Left colon (tissue), 2 donors: ENCODE data around the gene DHRS3. TPM values are rescaled to one million over a fixed set of nuclear protein-coding genes. Genes with fewer than 3 reads are reported as not detected.
"Not testable (repeated sequence)": the region's sequence is repeated elsewhere in the genome, so short reads cannot be mapped to it uniquely, and the experiment has no call there.

Experiments
- ATAC-seq: fragments of 200-7000 bp; cut with Tn5 transposase; one replicate; pipeline ENCODE4 v1.9.1; 2020; ENCODE audit warnings: mild to moderate bottlenecking, moderate library complexity
- DNase-seq, 2 donors: peaks; one replicate each; pipeline ENCODE4 v3.0.0-alpha.2; 2020
- intact Hi-C, 2 donors: fragments of 100-400 bp; cut with DNase I in 1 of 2; cut with micrococcal nuclease in 1 of 2; formaldehyde crosslinking; loops; one replicate each; pipeline versions ENCODE4 v1.11.2 to v1.14.0; 2022; cut with DNase I, micrococcal nuclease
- total RNA-seq, 2 donors: library from RNA; stranded (reverse); fragmentation: NEBNext Ultra II Directional; extraction: Animal tissue kit (Norgen Biotek cat#: 25700); gene quantifications; one replicate each; pipeline ENCODE4 v1.2.1, GENCODE V29; 2021
- donor health status: DM: no; HTN: no; CAD: no.
- donor health status: DM: yes; HTN: yes; CAD: no.

DHRS3 gene
- total RNA-seq, 2 donors from 2014 or later, result 73.2 to 106 TPM

DNA sequence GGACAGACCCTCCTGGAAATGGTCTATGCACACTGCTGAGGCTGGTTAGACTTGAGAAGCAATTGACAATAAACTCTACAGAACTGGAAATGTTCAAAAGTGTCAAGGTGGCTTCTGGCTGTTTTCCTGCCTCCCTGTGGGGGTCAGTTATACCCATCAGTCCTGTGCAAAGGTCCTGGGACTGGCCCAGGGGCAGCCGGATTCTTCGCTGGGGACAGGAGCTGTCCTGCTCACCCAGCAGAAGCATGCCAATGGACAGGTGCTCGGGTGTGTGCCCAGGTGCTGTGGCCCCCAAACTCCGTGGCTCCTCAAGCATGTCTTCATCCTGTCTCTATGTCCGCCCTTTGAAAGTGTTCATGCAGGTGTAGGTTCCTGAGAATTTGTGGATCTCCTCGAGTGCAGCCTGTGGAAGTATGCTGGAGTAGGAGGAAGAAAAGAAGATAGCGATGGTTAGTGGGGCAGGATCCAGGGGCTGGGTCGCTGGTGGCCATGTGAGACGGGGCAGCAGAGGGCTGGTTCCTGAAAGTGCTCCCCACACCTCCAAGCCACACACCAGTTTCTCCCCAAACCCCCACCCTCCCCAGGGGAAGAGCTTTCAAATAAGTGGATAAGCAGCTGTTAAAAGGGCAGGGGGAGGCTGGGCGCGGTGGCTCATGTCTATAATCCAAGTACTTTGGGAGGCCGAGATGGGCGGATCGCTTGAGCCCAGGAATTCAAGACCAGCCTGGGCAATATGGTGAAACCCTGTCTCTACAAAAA is 49.8 kb downstream of the DHRS3 start:
- intact Hi-C loops, result no loop called here
- DNase-seq, result no peak
- ATAC-seq, result no peak

DNA sequence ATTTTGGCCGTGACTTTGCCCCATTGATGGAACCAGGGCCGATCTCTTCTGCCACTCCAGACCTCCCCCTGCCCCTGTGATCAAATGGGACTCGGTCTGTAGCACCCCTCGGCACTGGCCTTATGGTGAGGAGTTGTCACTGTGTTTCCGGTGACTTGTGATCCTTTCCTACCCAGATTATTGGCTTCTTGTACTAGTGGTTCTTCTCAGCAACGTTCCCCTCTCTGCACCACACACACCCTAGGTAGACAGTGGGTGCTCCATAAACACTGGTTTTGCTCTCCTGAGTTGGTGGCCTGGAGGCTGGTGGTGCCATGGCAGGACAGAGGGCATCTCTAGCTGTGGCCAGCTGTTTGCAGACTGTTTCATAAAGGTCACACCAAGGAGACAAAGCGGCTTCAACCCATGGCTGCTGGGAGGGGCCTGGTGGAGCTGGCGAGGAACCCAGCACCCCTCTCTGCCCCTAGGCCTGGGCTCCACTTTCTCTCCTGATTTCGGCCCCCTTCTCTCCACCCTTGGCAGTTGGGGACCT is 50.7 kb downstream of the DHRS3 start:
- intact Hi-C loops, result no loop called here
- peak; percentile 13 for ATAC-seq
- DNase-seq, result no peak

DNA sequence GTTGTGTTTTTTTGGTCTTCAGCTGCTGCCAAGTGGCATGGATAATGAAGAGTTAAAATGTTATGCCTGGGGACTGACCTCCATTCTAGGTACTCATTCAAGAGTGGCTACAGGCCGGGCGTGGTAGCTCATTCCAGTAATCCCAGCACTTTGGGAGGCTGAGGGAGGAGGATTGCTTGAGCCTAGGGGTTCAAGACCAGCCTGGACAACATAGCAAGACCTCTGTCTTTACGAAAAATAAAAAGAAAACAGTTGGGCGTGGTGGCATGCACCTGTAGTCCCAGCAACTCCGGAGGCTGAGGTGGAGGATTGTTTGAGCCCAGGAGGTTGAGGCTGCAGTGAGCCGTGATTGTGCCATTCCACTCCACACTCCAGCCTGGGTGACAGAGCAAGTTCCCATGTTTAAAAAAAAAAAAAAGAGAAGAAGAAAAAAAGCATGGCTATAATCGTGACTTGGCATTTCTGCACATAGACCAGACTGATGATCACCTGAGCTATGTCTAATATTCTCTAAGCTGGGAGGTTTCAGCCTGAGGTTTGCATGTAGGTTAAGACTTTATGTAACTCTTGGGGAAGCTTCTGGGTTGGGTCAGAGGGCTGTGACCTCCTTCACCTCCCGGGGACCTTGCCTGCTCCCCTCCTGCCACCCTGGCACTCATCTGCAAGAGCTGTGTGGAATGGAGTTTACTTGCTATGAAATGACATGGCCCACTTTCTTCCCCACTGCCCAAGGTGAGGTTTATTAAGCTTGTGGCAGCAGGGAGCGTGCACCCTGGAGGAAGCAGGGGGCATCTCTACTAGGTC is 51.3 kb downstream of the DHRS3 start:
- intact Hi-C loops, result no loop called here
- DNase-seq, result no peak
- peak; percentile 22 for ATAC-seq

DNA sequence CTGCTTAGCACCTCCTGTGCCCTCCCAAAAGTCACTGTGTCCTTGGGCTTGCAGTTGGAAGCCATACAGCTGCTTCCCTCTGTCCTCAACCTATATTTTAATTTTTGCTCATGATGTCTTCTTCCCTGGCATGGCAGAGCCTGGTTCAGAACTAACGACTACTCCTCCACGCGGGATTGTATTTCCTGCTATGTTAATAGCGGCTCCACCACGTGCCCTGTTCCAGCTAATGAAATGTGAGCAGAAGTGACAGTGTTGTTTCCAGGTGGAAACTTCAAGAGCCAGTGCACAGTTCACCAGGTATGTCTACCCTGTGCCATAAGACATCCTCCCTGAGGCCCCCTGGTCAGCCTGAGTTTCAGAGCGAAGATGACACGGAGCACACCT is 52.1 kb downstream of the DHRS3 start:
- intact Hi-C loops, result no loop called here
- DNase-seq (no peak), ATAC-seq (peak; percentile 31)

DNA sequence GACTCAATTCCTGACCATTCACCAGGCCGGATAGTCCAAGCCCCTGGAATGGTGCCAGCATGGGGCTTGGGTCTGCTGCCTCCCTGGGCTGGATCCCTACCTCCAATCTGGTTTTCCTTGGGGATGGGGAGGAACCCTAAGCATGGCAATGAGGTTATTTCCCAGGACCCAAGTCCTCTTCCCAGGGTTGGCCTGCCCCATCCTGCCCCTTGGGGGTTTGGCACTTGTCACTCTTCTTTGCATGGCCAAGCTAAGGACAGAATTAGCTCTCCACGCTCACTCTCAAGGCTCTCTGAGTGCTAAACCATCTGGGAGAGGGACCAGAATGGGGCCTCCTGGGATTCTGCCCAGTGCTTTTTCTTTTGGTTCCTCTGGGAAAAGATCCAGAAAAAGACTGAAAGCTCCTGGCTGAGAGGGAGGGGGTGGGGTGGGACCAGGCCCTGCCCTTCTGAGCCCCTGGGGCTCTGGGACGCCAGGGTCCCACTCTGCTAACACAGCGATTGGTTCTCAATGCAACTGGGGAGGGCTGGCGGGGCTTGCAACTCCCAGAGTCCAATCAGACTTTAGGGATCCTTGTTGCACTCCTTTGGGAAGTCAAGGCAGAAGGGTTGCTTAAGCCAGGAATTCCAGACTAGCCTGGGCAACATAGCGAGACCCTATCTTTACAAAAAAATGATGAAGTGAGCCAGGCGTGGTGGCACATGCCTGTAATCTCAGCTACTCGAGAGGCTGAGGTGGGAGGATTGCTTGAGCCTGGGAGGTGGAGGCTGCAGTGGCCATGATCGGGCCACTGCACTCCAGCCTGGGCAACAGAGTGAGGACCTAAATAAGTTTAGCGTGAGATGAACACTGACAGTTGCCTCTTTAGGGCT is 52.7 kb downstream of the DHRS3 start:
- ATAC-seq (peak; percentile 7), DNase-seq (no peak)
- intact Hi-C loops, result no loop called here

DNA sequence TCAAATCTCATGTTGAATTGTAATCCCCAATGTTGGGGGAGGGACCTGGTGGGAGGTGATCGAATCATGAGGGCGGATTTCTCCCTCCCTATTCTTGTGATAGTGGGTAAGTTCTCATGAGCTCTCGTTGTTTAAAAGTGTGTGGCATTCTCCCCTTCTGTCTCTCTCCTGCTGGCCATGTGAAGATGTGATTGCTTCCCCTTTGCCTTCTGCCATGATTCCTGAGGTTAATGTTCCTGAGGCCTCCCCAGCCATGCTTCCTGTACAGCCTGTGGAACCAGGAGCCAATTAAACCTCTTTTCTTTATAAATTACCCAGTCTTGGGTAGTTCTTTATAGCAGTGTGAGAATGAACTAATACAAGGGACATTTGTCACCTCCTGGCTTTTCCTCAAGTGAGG is 53.8 kb downstream of the DHRS3 start:
- intact Hi-C loops, ATAC-seq, DNase-seq: not testable (repeated sequence)

DNA sequence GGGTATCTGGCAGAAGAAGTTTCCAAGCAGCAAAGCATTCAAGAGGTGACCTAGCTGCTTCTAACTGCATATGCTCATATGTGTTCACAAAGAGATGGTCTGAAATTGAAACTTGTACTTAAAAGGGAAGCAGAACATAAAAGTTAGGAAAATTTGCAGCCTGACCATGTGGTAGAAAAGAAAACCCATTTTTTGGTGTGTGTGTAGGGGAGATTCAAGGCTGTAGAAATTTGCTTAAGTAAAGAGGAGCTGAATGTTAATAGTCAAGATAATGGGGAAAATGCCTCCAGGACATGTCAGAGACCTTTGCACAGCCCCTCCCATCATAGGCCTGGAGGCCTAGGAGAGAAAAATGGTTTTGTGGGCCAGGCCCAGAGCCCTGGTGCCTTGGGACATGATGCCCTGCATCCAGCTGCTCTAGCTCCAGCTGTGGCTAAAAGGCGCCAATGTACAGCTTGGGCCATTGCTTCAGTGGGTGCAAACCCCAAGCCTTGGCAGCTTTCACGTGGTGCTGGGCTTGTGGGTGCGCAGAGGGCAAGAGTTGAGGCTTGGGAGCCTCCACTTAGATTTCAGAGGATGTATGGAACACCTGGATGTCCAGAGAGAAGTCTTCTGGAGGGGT is 54.9 kb downstream of the DHRS3 start:
- intact Hi-C loops, result no loop called here
- no peak for ATAC-seq
- no peak for DNase-seq

DNA sequence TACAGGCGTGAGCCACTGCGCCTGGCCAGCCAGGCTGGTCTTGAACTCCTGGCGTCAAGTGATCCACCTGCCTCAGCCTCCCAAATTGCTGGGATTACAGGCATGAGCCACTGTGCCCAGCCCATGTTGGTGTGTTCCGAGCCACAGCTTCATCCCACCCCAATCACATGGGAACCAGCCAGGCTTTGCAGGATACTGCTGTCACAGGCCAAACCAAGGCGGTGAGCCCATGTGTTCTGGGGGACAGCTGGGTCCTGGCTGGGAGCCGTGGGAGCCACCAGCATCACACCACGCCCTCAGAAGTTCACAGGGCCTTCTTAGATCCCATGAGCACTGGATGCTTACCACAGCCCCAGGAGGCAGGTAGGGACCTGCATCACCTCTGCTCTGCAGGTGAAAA is 56.9 kb downstream of the DHRS3 start:
- intact Hi-C loops, result no loop called here
- ATAC-seq (no peak), DNase-seq (no peak)

DNA sequence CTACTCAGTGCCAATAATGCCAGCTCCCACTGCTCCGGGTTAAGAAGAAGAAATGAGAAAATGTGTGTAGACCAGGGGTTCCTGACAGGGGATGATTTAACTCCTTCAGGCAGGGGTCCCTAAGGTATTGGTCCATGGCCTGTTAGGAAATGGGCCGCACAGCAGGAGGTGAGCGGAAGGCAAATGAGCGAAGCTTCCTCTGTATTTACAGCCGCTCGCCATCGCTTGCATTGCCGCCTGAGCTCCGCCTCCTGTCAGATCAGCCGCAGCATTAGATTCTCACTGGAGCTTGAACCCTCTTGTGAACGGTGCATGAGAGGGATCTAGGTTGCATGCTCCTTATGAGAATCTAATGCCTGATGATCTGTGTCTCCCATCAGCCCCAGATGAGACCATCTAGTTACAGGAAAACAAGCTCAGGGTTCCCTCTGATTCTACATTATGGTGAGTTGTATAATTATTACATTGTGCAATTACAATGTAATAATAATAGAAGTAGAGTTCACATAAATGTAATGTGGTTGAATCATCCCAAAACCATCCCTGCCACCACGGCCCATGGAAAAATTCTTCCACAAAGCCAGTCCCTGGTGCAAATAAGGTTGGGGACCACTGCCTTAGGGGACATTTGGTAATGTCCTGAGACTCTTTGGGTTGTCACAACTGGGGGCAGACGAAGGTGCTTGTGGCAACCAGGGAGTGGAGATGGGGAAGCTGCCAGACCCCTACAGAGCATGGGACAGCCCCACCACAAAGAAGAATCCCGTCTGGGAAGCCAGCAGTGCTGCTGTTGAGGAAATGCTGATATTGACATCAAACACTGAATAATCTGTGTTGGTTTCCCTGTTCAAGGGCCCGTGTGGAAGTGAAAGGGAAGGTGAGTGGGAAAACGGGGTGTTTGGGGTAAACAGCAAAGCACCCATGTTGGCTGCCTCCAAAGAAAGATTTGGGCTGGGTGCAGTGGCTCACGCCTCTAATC is 60.8 kb downstream of the DHRS3 start:
- intact Hi-C loops, result no loop called here
- no peak for ATAC-seq
- DNase-seq, result no peak

DNA sequence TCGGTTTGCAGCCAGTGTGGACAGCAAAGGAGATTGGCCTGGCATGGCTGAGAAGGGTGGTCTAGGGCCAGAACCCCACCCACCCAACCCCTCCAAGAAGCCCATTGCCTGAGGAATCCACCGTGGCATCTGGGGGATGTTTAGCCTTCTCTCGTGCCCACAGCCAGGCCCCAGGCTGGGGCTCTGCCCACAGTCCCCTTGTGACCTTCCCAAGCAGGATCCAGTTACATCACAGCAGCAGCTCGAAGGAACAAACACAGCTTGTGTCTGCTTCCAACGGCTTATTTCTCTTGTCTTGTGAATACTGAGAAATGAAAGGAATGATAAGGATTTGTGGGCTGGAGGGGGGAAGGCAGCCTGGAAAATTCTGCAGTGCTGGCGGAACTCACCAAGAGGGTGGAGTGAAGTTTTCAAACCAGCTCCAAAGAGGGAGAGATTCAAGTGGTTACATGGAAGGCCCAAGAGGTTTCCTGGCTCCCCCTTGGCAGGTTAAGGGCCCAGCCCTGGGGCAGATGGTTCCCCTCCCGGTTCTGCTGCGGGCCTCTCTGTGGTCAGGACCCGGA is 61.6 kb downstream of the DHRS3 start:
- DNase-seq (peak in 1 of 2 donors; percentile 41), ATAC-seq (no peak)
- intact Hi-C loops, result no loop called here

DNA sequence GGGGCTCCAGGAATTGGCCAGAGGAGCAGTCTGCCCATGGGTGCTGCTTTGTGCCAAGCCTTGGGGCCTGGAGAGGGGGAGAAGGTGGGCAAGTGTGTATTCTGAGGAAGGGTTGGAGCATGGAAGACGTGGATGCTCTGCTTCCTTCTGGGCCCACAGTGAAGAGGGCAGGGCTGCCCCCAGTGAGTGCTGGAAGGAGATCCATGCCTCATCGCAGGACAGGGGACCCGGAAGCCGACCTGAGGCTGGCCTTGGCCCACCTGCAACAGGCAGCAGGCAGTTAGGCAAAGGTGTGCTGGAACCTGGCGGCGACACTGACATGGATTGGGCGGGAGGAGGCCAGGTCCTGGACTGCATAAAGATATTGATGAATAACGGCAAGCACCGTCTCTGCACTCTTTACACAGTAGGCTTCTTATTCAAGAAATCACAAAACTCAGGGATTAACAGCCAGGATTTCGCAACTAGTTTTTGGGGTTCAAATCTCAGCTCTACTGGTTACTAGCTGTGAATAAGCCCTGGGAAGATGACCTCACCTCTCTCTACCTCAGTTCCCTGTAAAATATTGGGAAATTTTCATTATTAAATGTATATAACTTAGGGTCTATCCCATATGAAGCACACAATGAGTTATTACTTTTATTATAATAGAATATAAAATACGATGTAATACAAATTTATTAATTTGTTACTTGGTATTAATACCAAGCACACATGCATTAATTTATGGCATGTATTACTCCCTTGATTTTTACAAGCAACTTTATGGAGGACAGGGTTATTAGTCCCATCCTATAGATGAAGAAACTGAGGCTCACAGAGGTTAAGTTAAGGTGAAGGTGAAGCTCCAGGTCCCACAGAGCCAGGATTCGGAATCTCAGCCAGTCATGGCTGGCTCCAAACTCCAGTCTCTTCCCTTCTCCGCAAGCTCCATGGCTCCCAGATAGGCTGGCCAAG is 62.3 kb downstream of the DHRS3 start:
- intact Hi-C loops, result no loop called here
- no peak for ATAC-seq
- no peak for DNase-seq

DNA sequence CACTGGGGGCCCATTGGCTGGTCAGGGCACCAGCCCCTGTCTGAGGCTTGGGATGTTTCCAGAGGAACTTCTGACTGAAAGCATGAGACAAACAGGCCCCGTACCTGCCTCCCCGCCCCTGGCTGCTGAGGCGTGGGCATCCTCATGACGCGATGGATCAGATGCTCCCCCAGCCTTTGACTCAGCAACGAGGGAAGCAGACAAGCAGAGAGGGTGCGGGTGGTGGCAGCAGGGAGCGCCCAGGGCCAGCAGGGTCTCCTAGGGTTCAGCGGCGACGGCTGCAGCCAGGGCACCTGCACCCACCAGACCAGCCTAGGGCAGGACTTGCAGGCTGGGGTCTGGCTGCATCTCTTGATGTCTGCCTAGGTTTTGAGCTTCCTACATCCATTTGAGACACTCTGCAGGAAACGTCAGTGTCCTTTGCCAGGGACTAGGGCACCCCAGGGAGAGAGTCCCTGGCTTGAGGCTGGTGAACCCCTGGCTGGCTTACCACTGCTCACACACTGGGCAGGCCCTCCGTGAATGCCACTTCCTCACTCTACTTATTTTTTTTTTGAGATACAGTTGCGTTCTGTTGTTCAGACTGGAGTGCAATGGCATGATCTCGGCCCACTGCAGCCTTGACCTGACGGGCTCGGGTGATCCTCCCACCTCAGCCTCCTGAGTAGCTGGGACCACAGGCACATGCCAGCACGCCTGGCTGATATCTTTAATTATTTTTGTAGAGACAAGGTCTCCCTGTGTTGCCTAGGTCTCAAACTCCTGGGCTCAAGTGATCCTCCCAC is 63.3 kb downstream of the DHRS3 start:
- ATAC-seq (no peak), DNase-seq (no peak)
- intact Hi-C loops, result no loop called here

DNA sequence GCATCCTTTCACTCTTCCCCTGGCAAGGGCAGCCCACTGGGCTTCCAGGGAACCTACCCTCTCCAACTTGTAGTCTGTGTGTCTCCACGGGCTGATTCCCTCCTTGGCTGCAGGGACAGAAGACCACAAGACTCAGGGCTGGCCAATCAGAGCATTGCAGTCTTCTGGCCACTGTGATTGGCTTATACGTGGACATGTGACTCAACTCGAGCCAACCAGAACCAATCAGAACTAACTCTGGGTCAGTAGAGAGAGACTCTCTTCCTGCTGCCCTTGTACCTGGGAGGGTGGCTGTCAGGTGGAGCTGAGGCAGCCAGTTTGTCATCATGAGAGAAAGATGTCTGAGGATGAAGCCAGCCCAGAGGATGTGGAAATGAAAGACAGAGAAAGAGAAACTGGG is 64.0 kb downstream of the DHRS3 start:
- intact Hi-C loops, result no loop called here
- DNase-seq (no peak), ATAC-seq (no peak)

DNA sequence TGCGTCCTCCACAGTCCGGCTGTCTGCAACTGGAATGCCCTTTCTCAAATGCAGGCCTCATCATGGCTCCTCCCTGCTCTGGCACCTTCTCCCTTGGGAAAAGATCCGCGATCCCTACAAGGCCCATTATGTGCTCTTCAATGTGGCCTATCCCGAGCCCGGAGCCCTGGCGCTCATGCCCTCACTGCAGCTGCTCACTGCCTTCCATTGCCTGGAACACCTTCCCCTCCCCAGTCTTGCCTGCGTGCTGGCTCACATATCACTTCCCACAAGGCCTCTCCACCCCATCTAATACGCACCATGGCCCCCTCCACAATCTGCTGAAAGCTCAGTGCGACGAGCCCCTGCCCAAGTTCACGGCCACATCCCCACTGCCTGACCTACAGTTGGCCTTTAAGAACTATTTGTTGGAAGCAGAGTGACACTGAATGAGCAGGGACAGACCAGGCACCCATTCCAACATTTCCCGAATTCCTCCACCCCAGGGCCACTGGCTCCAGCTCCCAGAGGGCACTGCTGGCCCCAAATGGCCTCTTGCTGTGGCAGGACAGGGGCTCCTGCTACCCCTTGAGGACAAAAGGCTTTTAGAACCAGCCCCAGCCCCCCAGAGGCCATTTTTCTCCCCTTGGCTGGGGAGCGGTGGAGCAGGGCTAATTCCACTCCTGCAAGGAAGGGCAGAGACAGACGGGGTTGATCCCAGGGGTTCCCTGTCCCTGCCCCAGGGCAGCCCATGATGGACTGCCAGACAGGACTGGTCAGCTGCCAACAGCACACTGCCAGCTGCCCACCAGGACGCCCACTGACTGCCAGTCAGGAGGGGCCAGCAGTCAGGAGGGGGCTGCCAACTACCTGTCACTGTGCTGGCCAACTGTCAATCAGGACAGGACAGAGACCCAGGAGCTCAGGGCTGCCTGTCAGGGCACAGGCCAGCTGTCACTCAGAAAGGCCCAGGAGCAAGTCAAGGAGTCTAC is 64.8 kb downstream of the DHRS3 start:
- ATAC-seq, result no peak
- intact Hi-C loops, result no loop called here
- DNase-seq, result no peak
